LNCAP (cell line): ENCODE results near the gene SGMS1.

Experiments used
- TF ChIP-seq, protein P1 (sequence below): fragments of 450-650 bp; IDR thresholded peaks from 2 replicates; pipeline ENCODE4 v1.5.1; 2017; ENCODE audit warnings: mild to moderate bottlenecking

The SGMS1 gene

DNA sequence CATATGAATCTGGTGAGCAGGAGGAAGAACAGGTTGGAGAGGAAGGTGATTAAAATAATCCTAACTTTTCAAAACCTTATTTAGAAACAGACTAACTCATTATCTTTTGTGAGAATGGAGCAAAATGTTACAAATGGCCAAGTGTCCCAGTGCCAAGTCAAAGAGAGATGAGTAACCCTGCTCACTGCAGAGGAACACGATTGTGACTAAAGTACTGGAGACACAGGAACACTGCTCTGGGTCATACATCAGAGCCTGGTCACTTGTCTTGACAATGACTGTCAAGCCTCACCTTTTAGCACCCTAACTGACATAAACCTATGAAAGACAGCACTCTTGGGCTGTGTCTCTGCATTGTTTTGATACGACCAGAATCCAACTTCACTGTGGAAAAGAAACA lies 108.8 kb downstream of the SGMS1 start:
- TF ChIP-seq, protein P1, sequence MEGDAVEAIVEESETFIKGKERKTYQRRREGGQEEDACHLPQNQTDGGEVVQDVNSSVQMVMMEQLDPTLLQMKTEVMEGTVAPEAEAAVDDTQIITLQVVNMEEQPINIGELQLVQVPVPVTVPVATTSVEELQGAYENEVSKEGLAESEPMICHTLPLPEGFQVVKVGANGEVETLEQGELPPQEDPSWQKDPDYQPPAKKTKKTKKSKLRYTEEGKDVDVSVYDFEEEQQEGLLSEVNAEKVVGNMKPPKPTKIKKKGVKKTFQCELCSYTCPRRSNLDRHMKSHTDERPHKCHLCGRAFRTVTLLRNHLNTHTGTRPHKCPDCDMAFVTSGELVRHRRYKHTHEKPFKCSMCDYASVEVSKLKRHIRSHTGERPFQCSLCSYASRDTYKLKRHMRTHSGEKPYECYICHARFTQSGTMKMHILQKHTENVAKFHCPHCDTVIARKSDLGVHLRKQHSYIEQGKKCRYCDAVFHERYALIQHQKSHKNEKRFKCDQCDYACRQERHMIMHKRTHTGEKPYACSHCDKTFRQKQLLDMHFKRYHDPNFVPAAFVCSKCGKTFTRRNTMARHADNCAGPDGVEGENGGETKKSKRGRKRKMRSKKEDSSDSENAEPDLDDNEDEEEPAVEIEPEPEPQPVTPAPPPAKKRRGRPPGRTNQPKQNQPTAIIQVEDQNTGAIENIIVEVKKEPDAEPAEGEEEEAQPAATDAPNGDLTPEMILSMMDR: no peak

DNA sequence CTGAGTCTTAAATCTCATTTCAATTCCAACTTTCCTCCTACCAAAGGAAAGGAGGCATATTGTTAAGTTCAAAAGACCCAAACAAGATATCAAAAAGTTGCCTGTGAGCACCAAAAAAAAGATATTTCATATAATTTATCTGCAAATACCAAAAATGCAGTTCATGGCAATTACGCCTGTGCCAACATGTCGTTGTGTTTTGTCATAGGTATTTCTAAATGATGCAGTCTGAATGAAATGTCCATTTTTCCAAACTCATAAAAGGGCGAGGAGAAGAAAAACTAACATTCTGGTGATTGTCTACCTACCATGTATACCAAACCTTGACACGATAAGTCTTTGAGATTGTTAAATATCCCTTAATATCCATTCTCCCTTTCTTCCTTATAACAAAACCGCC lies 109.8 kb downstream of the SGMS1 start:
- TF ChIP-seq, protein P1: no peak

DNA sequence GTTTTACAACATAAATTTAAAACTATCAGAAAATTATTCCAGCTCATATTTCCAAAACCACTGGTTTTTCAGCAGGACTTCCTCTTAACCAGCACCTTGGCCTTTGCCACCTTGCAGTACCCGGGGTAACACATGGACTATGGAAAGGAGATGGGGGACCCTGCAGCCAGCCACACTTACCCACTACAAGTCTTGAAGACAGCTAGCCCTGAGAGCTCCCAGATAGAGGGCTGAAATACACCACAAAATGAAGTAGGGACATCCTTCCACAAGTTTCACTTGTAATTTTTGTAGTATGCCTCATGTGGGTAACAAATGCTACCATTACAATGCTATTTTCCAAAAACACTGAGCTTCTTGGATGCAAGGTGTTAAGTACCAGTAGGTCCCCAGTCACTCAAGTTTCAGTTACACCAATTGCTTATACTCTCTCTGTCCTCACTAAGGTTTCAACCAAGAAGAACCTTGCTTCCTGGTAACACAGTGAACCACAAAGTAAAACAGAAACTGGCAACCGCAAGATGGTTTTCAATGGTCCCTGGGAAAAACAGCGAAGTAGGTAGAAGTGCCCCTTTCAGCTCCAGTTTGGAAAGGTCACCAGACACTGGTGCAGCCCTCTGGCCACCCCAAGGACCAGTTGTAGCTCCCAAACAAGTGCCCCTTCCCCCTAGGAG lies 110.9 kb downstream of the SGMS1 start:
- TF ChIP-seq, protein P1: no peak

DNA sequence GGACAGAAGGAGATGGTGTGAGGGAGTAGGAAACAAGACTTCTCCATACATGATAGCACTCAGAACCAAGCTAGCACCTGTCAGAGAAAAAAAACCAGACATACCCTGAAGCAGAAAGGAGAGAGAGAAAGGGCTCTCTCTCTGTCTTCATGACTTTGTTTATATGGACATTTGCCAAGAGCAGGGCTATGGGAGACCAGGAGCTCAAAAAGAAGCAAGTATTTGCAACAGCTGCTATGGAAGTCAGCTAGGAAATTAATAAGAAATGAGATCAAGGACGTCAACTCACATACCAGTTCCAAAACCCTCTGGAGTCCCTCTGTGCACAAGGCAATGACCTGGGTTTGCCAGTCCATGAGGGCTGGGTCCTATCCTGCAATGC lies 111.6 kb downstream of the SGMS1 start:
- TF ChIP-seq, protein P1: no peak

DNA sequence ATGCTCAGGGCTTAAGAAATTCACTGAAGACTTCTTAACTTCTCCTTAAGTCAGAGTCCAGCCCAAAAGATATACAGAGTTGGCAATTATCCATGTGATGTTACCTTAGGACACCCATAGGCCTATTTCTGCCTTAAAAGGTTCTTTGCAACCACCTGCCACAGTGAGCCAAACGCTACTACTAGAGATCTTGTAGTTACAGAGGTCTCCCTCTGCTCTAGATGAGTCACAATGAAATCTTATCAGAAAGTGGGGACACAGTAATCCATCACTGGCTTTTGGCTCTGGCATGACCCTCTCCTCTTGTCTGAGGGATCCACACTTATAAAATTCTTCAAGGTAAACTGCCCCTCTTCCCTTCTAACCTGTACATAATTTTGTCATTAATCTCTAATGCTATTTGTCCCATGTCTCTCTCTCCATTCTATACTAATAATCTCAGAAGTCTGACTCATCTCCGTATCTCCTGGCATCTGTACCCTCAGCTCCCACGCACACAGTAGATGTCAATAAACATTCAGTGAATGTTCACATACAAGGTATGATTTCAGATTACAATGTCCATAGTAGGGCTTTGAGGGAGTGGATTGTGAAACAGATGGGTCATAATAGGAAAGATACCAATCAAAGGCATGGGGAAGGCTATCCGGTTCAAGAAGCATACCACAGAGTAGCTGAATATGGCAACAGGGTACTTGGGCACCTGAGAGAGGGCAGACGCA lies 112.1 kb downstream of the SGMS1 start:
- TF ChIP-seq, protein P1: no peak

DNA sequence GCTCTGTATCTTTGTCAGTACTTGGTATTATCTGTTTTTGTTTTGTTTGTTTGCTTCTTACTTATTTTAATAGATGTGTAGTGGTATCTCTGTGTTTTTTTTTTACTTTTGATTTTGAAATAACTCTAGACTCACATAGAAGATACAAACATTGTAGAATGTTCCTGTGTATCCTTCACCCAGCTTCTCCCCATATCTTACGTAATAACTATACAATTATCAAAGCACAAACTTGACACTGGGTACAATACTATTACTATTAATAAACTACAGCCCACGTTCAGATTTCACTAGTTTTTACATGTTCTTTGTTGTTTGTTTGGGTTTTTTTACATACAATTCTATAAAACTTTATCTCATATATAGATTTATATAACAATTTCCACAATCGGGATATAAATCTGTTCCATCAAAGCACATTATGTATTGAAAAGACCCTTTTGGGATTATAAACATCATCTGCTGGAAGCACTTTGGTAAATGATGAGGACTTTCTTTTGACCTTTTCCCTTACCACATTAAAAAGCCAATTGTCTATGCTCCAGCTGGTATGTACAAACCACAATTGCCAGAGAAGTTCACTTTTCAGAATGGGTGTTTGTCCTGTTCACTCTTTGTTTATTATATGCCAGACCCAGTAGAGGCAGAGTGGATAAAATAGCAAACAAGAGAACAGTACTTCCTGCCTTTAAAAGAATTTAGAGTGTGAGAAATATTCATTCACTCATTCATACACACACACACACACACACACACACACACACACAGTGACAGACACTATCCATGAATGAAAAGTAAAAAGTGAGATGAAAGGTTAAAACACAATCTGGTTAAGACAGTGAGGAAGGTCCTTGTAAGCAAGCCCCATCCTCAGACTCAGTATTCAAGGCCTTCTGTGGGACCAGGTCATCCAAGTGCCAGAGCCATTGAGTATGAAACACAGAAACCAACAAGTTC lies 113.0 kb downstream of the SGMS1 start:
- TF ChIP-seq, protein P1: no peak

DNA sequence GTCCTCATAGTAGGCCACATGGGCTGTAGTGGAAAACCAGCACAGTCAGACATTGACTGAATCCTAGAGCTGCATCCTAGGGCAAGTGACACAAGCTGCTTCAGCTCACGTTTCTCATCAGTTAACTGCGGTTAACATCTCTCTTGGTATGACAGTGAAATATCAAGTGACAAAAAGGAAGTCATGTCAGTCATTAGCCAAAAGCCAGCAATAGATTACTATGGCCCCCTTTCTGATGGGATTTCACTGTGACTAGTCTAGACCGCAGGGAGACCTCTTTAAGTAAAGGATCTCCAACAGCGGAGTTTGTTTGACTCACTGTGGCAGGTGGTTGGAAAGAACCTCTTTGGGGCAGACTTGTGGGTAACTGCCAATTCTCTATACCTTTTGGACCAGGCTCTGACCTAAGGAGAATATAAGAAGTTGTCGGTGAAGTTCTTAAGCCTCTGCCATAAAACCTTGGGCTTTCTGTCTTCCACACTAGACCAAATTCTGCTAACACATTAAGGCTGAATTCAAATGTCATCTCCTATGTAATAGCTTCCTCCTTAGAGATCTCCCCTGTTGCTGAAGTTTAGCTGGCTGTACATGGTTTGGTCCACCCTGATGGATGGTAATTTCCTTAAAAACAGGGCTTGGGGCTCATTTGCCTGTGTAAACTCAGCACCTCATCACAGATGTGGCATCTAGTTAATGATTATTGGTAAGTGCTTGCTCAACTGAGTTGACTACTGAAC lies 115.3 kb downstream of the SGMS1 start:
- TF ChIP-seq, protein P1: no peak
